Retinal pigment epithelial cell (primary cell): ENCODE data around the gene NFIB.

ENCODE experiments used
- DNase-seq: peaks from one replicate; pipeline ENCODE4 v3.0.0-alpha.2; 2010; ENCODE audit warnings: low read depth
- H3K4me3 ChIP-seq: 2 replicates; pipeline ENCODE4 v1.5.1; 2011; ENCODE audit warnings: mild to moderate bottlenecking, low read length, control low read depth, moderate library complexity
- TF ChIP-seq, protein P1 (sequence below): conservative IDR thresholded peaks from 2 replicates; pipeline ENCODE4 v1.5.1; 2011; ENCODE audit warnings: low read depth, low read length, control low read depth, inconsistent platforms

Gene NFIB

DNA sequence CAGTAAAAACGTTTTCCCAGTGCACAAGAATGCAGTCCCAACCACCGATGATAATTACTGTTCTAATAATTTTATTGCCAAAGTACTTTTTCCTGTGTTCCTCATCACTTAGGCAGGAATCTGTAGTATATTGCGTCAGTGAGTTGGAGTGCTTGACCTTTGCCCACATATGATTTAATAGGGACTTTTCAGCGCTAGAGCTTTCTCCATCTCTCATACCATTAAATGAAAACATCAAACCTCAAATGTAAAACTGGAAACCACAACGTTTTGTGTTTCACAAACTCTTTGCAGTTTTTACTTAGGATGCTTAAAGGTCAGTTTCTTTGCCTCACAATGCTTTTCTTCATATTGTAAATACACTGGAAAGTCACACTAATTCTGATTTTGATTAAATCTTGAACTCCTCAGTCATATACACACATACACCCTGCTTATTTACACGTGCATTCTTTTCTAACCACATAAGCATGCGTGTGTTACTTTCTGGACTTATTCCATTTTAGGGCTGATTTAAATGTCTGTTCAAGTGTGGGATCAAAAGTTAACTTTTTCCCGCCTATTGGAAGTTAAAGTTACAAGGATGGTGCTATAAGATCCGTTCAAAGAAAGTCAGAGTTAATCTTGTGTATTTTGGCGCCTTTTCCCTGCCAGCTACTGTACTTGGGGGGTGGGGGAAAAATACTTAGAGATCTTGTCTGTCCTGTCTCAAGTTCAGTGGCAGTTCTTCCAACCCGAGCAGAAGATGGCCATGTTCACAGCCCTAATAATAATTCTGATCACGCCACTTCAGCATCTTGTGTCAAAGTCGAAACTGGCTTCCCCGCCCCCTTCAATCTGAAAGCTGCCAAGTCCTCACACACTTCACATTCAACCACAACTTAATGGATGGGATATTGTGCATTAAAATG, 6.6 kb upstream of the NFIB start:
- peak; percentile 70 for DNase-seq
- TF ChIP-seq, protein P1, sequence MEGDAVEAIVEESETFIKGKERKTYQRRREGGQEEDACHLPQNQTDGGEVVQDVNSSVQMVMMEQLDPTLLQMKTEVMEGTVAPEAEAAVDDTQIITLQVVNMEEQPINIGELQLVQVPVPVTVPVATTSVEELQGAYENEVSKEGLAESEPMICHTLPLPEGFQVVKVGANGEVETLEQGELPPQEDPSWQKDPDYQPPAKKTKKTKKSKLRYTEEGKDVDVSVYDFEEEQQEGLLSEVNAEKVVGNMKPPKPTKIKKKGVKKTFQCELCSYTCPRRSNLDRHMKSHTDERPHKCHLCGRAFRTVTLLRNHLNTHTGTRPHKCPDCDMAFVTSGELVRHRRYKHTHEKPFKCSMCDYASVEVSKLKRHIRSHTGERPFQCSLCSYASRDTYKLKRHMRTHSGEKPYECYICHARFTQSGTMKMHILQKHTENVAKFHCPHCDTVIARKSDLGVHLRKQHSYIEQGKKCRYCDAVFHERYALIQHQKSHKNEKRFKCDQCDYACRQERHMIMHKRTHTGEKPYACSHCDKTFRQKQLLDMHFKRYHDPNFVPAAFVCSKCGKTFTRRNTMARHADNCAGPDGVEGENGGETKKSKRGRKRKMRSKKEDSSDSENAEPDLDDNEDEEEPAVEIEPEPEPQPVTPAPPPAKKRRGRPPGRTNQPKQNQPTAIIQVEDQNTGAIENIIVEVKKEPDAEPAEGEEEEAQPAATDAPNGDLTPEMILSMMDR = no peak
- H3K4me3 ChIP-seq = peak overlapping the region; percentile 68

DNA sequence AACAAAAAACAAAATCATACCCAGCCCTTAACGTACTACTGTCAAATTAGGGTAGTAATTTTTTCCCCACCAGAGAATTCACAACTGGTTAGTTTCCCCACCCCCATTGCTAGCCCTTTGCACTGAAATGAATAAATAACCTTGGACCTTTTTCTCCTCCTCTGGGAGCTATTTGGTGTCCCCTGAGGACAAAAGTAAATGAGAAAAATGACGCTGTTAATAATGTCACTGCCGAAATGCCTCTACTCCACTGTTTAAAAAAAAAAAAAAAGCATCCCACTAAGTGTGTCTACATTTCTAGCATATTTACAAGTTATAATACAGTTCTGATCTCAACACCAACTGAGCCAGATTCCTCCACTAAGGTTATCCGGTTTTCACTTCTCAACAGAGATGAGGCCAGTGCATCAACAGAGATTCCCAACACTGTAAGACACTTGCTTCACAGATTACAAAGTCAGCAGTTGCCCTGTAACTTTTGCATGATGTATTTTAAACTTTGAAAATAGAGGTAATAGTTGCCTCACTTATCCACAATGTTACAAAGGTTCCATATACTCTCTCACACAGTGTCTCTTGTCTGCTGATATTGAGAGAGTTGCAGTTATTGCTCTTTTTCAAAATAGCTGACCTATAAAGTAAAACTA, 5.1 kb upstream of the NFIB start:
- TF ChIP-seq, protein P1 = no peak
- no peak overlapping the region for H3K4me3 ChIP-seq
- no peak for DNase-seq

DNA sequence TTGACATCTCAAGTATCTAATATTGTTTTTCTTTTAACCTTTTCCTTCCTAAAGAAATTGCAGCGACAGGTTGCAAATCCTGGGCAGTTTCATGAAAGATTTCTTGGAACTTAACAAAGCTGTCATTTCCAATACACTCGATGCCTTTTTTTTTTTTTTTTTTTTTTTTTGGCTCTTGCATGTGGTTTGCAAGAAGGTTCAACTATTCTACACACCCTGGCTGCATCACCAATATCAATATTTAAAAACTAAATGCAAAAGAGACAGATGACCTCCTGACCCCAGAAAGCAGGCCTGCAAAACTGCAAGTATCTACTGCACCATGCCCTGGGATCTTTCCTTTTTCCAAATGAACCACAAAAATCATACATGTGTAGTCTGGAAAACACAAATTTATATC, 4.4 kb upstream of the NFIB start:
- DNase-seq = no peak
- TF ChIP-seq, protein P1 = no peak
- no peak overlapping the region for H3K4me3 ChIP-seq

DNA sequence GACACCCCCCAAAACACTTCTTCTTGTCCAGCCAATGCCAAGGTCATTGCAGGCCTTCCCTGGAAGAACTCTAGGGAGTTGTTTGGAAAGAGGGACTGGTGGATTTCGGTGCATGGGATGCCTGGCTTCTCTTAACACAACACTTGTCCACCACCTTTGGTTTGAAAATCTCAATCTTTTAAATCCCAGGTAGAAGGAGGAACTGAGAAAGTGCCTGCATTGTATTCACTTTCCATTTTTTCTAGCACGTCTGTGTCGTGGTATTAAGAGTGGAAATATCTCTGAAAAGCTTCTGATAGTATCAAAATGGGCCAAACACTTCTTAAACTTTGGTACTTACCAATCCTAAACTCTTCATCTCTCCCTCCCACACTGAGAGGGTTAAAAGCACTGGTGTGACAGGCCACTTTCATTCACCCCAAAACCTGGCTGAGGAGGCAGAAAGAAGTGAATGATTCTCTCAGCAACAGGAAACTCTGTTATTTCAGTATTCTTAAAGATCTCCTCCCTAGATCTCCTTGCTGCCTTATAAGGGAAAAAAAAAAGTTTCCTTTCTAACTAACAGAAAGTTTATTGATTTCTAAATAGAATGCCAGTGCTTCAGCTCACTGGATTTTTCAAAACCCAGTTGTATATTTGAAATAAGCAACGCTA, 3.9 kb upstream of the NFIB start:
- no peak for DNase-seq
- TF ChIP-seq, protein P1 = no peak
- no peak overlapping the region for H3K4me3 ChIP-seq

DNA sequence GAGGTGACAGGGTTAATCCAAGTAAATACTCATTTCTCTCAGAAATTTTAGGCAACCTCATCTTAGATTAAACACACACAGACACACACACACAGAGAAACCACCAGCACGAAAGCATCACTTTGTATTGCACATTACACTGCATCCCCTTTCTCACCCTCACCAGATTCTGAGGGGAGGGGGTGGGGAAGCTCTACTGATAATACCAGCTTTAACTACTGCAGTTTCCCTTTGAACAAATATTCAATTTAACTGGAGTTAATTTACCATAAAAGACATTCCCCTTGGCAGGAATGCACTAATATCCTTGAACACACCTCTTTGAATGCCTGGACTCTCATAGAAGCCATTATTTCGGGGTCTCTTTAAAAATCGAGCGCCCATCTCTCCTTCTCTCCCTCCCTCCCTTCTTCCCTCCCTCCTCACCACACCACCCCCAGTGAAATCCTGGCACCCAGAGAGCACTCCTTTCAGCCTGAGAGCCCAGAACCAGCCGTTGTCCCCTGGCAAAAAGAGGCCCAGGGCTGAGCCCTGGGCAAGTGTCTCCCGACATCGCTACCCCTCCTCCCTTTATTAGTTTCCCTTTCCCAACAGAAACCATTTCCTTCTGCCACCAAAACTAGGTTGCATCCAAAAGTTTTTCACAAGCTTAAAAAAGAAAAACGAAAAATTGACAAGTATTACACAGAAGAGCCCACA, 2.8 kb upstream of the NFIB start:
- H3K4me3 ChIP-seq = peak overlapping the region; percentile 59

DNA sequence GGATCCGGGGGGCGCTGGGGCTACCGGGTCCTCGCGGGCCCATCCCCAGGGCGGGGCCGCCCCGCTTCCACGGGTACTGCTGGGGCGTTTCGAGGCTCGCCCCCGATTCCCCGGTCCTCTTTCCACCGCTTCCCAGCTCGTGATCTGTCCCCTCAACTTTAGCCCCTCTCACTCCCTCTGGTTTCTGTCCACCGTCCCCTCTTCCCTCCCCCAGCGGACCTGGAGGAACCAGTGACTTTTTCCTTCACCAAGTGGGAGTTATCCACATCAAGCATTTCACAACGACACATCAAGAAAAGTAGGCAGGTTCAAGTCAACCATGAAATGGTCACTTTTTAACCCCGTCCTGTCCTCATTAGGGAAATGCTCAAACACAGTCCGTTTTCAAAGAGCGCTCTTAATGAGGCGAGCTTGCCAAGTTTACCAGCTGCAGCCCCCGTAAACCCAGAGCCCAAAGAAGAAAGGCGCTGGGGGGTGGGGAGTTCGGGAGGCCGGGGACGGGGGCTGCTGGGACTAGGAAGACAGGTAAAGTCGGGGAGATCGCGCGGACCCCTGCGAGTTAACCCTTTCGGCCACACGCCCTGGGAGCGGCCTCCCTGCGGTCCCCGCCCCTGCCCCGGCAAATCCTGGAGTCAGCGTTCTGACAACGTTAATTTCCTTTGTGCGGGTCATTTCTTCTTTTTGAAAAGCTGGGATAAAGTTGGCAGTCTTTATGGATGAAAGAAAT, 2.1 kb upstream of the NFIB start:
- TF ChIP-seq, protein P1 = no peak
- peak overlapping the region; percentile 59 for H3K4me3 ChIP-seq
- peak; percentile 81 for DNase-seq

More for the DNA sequence above, 2.8 kb upstream of the NFIB start:
- no peak for DNase-seq
- TF ChIP-seq, protein P1 = no peak
